A673 (cell line): ENCODE data around the gene PINLYP.

ENCODE experiments used
- CTCF ChIP-seq: fragments of 300-800, 200-600 bp; sonication (generic); conservative IDR thresholded peaks from 2 replicates; pipeline ENCODE4 v1.5.1; 2017; ENCODE audit warnings: low read depth, mild to moderate bottlenecking, antibody characterized with exemption, low read length, moderate library complexity, mixed read lengths
- EZH2 ChIP-seq: fragments of 200-600 bp; sonication (generic); IDR thresholded peaks from 2 replicates; pipeline ENCODE4 v1.6.1; 2017; ENCODE audit warnings: borderline replicate concordance, low read depth, mild to moderate bottlenecking, mixed read lengths, antibody characterized with exemption, low read length; ENCODE audit not compliant: poor library complexity, severe bottlenecking

GRCh38 chr19:43619262-43620060 lies 43.9 kb downstream of the PINLYP start, which contains the start of gene ZNF428:
- TF ChIP-seq CTCF (no peak), EZH2 (no peak)
